ENCODE data around the gene MSMB. TPM values are rescaled to one million over a fixed set of nuclear protein-coding genes. Genes with fewer than 3 reads are reported as not detected.

Gene MSMB
- total RNA-seq, 1 donor from 2014 or later: not detected

DNA sequence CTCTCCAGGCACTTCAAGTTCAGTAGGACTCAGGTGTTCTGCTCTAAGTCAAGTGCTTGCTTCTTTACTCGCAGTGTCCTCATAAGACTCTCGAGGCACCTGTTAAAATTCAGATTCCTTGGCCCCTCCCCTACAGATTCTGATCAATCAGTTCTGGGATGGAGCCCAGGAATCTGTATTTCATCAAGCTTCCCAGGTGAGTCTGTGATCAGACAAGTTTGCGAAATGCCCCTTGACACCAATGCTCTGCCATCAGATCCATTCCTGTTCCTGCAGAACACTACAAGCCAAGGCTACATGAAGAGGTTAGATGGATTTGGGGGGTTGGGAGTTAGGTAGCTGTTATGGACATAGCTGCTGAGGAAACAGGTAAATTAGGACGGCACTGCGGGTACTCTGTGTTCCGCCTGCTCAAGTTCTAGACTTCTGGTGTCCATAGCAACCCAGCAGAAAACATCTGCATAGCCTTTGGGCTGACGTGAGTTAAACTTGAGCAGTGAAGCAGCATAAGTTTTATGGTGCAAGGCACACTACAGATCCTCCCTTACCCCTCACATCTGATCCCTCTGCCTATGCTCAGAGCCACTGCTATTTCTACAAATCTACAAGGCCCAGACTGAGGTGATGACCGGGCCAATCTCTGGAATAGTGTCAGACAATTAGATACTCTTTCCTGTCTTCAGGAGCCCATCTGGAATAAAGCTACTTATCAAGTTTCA, 8.8 kb downstream of the MSMB start:
- no peak for DNase-seq (ENCODE audit: low spot score)
- intact Hi-C loops (cut with DNase I): no loop called here

DNA sequence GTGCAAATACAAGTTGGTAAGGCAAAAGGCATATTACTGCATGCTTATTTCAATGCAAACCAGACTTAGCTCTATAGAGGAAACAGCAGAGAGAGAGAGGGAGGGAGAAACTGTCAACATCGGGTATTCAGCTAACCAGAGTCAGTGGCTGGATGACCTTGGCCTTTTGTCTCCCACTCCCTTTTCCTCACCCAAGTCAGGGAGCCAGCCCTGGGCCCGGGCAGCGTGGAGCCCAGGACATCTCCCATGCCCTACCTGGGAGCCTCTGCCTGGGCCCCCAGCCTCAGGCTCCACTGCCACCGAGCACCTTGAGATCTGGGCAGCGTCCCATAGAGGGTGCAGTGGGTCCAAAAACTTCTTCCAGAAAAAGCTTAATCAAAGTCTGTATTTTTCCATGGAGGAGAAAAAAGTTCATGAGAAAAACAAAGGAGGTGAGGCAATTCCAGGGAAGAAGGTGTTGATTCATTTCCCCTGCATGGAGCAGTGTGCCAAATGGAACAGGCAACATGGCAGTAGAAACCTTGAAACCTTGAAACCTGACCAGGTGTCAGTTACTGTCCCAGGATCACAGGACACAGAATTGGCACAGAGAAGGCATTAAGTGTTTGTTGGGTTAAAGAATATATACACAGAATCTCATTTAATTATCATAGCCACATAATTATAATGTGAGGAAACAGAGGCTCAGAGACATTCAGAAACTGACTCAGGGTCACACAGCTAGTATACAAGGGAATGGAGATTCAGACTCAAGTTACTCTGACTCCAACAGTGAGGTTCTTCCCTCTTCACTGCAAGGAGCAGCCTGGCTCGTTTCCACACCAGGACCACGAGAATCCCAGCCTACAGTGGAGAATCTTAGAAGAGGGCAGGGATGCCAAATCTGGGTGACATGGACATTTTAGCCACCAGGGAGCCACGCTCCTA, 9.9 kb downstream of the MSMB start:
- DNase-seq (ENCODE audit: low spot score): no peak
- intact Hi-C loops (cut with DNase I): no loop called here

DNA sequence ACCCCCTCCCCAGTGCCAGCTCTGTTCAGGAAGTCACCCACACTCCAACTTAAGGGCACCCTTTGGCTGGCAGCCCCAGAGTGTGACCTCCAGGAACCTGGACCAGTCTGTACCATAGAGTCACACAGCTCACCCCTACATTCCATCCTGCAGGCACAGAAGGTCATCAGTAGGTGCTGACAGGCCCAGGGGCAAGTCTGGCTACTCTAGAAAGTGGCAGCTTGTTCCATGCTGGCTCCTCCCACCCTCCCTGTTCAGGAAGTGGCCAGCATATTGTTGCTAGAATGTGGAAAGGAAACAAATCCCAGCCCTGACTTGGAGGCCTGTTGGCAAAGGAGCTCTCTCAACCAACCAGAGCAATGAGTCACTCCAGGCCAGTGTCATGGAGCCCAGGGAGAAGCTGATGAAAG, 12.5 kb downstream of the MSMB start:
- intact Hi-C loops (cut with DNase I): no loop called here
- DNase-seq (ENCODE audit: low spot score): no peak

DNA sequence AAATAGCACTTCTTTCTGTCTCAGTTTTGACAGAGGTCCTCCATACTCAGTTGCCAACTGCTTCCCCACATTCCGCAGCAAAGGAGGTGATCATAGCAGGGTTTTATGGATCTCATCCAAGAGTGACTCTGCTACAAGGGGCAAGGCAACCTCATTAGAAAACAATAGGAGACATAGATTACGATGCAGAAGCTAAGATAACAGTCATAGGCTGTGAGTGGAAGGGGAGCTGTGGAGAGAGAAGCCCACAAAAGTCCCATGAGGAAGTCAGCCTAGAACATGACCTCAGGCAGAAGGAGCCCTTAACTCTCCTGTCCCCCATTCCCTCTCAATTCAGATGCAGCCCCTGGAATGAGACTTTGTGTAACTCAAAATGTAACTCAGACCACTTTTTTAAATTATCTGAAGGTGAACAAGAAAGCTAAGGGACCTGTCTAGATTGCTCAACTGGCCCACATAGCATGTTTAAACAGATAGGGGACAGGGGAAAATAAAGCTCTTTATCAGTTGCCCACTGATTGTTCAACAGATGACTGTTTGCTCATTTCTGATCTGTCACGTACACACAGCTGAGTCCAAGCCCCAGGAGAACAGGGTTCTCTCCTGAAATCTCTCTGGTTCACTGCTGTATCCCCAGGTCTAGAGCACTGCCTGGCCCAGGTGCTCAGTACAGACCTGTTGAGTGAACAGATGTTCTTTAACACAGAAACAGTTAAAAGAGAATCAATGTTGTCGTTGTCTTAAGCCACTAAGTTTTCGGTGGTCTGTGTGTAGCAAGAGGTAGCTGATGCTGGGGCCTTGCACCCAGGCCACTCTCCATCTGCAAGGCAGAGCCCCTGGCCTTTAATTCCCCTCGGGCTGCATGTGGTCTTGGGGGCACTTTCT, 14.2 kb downstream of the MSMB start:
- intact Hi-C loops (cut with DNase I): loop anchor here (2.0 kb wide), 1 partner anchor 59 kb away; the partner anchor contains the start of gene TIMM23
- no peak for DNase-seq (ENCODE audit: low spot score)

DNA sequence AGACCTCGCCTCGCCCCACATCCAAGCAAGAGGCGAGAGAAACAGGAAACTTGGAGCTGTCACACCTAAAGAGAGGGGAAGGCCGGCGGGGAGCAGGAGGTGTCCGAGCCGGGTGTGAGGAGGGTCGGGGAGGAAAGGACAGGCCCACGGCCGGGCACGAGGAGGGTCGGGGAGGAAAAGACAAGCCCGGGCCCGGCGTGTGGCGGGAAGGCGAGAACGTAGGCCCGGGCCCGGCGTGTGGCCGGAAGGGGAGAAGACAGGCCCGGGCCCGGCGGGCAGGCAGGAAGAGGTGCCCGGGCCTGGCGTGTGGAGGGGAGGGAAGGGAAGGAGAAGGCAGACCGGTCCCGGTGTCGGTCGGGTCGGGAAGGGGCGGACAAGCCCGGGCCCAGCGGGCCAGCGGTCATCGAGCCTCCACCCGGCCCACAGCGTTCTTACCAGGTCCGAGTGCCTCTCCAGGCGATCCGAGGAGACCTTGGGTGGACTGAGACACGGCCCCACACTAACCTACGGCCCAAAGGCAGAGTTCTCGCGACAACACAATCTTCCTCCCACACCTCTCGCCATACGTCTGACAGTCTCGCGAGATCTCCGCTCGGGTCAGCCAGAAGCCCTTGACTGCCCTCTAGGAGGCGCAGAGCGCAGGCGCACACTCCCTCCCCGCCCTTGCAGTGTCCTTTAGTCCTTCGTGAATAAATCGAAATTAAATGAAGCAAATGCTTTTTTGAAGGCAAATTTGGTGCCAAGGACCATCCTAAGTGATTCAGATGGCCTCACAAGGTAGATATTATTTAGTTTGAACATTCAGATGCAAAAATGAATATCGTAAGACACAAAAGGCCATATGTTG, 15.8 kb downstream of the MSMB start, which contains the start of gene NCOA4:
Gene NCOA4, minus strand, starts transcription at position 533 of the 847 bp plus-strand sequence. CDS start 13,943 bp downstream, outside the sequence.
- DNase-seq (ENCODE audit: low spot score): peak; percentile 99
- intact Hi-C loops (cut with DNase I): loop anchor here (2.0 kb wide), 1 partner anchor 58 kb away; the partner anchor contains the start of gene TIMM23

DNA sequence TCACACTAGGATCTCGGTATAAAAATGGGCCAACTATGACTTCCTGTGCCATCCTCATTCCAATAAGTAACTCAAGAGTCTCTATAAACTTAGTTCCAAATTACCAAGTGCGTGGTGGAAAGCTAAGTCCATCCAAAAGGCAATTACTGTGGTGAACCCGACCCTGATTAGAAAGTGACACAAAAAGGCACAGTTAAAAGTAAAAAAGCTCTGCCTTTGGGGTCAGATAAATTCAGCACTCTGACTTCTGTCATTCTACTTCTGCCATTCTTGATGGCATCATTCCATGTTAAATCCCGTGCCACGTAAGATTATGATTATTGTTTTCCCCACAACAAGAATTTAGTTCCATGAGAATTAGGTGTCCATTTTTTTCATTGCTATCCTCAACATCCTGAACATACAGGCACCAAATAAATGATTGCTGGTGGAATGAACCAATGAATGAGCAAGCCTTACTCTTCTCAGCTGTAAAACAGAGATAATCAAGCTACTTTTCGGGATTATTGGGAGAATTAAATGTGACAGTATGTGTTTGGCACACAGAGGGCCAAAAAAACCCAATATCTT, 16.5 kb downstream of the MSMB start:
- no peak for DNase-seq (ENCODE audit: low spot score)
- intact Hi-C loops (cut with DNase I): loop anchor here (2.0 kb wide), 1 partner anchor 57 kb away; the partner anchor contains the start of gene TIMM23

DNA sequence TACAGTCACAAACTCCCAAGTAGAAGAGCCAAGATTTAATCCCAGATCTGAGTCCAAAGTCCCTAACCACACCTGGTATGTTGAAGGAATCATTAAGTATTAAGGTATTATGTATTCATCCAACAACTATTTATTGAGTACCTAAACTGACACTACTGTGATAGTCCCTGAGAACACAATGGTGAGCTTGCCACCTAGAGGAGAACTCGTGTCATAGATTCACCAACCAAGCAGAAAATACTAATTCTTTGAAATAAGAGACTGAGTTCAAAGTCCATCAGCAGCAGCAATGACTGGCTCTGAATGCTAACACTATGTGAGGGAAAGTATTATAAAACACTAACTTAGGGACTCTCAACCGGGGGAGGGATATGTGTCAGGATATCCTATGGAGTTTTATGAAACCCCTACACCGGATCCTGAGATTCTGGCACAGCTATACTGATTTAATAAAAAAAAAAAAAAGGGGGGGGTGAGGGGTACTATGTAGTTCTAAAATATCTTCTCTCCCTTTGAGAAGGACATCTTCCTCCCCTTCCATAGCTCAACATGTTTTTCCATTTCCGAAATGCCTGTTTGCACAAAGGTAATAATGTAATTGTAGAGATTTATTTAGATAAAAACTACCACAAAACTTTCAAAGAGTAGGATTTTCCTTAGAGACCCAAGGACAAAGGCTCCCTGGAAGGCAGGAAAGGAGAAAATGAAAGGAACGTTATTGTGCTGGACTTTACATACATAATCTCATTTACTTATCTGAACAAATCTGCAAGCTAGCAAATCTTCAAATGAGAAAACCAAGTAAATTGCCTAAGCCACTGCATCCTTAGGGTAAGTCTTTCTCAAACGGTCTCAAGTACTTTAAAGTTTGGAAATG, 17.2 kb downstream of the MSMB start:
- DNase-seq (ENCODE audit: low spot score): no peak
- intact Hi-C loops (cut with DNase I): no loop called here

DNA sequence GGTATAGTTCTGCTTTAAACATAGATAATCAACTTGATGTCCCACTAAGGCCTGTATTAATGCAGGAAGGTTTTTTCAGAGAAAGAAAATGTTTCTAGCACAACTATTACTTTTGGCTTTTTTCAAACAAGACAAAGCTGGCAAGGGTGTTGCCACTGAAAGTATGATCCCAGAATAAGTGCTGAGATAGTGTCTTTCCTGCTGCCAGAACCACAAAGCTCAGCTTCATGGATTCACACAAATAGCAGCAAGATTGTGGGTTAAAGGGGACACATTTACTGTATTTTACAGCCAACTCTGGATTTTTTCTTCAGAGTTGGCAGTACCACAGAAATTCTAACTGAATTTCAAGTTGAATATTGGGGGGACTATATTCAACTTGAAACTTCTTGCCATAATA, 20.0 kb downstream of the MSMB start:
- intact Hi-C loops (cut with DNase I): no loop called here
- no peak for DNase-seq (ENCODE audit: low spot score)

DNA sequence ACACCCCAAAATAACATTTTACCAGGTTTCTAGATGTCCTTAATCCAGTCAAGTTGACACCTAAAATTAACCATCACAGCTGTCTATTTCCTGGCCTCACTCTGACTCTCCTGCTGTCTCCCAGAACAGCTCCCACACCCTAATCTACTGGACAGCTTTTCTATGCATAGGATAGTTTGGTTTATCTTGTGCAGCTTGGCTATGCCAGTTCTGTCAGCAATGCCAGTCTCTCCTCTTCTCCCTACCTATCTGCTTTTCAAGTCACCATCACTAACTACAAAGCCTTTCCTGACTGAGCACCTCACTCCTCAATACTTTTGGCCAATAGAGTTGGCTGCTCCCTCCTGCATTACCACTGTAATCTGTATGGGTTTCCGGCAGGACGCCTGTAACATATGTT, 20.7 kb downstream of the MSMB start:
- DNase-seq (ENCODE audit: low spot score): no peak
- intact Hi-C loops (cut with DNase I): no loop called here

DNA sequence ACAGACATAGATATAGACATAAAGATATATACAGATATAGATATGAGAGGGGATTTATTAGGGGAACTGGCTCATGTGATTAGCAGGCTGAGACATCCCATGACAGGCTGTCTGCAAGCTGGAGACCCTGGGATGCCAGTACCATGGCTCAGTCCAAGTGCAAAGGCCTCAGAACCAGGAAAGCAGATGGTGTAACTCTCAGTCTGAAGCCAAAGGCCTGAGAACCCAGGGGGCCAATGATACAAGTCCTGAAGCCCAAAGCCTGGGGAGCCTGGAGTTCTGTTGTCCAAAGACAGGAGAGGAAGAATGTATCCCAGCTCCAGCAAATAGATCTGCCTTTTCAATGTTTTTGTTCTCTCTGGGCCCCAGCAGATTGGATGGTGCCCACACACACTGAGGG, 21.1 kb downstream of the MSMB start:
- no peak for DNase-seq (ENCODE audit: low spot score)
- intact Hi-C loops (cut with DNase I): no loop called here

DNA sequence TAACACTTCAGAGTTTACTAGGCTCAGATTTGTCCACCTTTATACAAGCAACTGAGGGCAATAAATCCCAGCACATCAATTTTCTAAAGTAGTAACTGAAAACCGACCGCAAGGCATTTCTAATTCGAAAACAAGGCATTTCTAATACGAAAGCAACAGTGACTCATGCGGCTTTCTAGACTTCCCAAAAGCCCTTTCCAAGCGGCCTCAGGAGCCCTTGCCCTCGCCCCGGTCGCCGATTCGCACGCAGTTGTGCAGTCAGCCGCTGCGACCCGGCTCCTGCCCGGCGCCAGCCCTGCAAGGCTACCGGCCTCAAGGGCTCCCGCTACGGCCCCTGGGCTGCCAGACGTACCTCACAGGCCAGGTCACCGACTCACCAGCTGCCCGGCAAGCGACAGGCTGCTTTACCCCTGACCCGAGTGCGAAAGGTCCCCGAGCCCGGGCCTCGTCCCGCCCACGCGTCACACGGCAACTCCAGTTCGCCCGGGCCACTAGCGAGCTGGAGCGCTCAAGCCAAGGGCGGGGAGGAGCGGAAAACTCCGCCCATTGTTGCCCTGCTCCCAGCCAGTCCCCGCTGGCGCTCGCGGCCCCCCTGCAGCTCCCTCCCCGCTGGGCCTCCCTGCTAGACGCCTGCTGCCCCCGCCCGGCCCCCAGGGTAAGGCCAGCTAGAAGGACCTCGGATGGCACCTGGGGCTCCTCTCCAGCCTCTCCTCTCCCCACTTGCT, 22.9 kb downstream of the MSMB start:
- intact Hi-C loops (cut with DNase I): no loop called here

DNA sequence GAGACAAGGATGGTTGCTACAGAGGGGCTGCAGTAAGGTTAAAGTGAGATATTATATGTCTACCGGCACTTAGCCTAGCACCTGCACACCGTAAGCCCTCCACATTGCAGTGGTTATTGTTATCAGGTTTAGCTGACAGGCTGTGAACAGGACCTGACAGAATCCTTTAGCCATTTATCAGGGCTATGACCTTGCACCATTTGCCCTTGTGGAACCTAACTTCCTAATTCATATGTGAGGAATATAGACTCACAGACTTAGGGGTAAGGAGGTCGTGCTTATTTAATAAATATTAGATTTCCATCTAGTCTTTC, 25.8 kb downstream of the MSMB start:
- DNase-seq (ENCODE audit: low spot score): no peak
- intact Hi-C loops (cut with DNase I): no loop called here

More for the DNA sequence above, 22.9 kb downstream of the MSMB start:
- DNase-seq (ENCODE audit: low spot score): peak; percentile 98

DNA sequence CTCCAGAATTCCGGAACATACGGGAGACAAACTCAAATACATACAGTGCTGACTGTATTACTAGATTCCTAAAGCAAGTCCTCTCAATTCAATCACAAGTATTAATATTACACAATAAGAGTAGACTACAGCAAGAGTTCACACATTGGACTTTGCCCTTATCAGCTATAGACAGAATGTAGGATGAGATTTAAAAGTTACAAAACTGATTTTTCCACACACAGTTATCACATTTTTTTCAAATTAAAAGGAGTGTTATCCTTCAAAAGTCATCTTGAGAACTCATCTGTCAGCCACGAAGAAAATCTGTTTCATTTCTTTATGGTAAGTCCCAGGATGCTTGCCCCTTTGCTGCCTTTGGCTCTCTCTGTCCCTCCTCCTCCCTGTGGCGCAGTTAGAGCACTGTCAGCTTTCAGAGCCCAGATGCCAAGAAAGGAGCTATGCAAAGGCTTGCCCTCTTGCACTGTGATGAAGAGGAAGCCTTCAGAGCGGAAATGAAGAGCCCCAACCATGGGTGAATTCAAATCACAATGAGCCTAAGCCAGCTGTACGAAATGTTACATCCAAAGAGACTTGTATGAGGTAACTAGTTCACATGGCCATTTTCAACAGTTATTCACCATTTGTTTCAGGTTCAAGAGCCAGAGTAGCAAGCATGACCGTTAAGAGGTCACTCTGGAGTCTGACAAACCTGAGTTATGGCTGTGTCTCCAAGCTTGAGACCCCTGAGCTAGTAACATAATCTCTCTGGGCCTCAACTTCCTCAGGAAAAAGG, 26.3 kb downstream of the MSMB start:
- no peak for DNase-seq (ENCODE audit: low spot score)
- intact Hi-C loops (cut with DNase I): no loop called here

DNA sequence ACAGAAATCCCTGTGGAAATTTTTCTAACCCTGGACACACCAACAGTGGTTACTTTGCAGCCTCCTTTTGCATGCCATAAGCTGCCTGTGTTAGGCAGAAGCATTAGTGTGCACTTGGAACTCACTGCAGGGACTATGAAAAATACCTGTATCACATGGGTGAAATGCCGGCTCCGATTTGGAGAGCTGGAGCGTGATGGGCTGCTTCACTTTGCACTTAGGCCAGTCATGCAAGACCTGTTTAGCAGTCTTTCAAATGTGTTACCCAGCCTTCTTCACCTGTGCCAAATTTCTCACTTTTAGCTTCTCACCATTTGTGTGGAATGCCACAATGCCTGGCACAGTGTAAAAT, 26.9 kb downstream of the MSMB start:
- intact Hi-C loops (cut with DNase I): no loop called here

DNA sequence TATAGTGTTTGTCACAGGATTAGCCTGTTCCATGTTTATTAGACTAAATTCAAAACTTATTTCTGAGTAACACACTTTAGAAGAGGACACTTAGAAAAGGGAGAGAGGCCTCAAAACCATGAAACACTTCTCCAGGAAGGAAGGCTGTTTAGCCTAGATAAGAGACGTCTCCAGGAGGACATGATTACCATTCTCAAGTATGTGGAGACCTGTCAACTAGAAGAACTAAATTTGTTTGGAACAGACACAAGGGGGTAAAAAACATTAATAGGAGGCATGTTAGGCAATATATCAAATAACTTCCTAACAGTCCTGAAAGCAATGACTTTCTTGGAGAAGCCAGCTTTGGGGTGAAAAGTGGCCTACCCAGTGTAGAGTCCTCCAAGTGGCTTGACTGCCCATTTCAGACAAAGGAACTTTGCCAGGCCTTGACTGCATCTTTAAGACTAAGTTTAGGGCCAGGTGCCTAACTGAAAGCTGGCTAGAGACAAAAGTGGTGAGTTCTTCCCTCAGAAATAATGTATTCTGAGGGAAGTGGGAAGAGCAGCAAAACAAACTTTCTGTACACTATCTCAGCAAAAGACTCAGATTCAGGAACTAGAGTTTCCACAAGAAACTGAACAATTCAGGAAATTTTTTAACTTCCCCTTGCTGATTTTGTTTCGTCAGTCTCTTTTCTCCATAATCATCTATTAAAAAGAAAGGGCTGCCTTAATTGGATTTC, 27.5 kb downstream of the MSMB start:
- no peak for DNase-seq (ENCODE audit: low spot score)
- intact Hi-C loops (cut with DNase I): no loop called here

More for the DNA sequence above, 26.9 kb downstream of the MSMB start:
- DNase-seq (ENCODE audit: low spot score): no peak

DNA sequence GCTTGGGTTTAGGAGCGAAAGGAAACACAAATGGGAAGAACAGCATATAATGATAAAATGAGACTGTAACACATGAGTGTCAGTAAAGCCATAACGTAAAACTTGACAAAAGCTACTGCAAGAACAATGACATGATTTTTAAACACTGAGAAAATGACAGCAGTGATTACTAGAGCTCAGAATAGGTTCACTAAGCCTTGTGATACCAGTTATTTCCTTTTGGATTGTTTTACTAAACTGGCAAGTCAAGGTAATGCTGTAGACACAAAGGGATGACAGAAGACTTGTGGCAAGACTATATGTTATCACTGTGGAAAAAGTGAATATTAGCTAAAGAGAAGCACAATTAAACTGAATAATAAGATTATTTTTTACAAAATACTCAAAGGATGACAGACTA, 28.3 kb downstream of the MSMB start:
- intact Hi-C loops (cut with DNase I): no loop called here

More for the DNA sequence above, 28.3 kb downstream of the MSMB start:
- no peak for DNase-seq (ENCODE audit: low spot score)
